LNCAP (cell line): ENCODE data around the gene SOD3.

Experiments used
- TF ChIP-seq, protein P1 (sequence below): fragments of 450-650 bp; IDR thresholded peaks from 2 replicates; pipeline ENCODE4 v1.5.1; 2017; ENCODE audit warnings: mild to moderate bottlenecking

Gene SOD3

DNA sequence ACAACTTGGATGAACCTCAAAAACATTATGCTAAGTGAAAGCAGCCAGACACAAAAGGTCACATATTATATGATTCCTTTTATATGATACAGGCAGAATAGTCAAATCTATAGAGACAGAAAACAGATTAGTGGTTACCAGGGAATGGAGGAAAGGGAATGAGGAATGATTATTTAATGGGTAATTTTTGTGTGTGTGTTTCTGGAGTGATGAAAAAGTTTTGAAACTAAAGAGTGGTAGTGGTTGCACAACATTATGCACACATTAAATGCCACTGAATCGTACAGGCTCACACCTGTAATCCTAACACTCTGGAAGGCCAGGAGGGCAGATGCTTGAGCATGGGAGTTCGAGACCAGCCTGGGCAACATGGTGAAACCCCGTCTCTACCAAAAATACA is 19.6 kb upstream of the SOD3 start:
- TF ChIP-seq, protein P1, sequence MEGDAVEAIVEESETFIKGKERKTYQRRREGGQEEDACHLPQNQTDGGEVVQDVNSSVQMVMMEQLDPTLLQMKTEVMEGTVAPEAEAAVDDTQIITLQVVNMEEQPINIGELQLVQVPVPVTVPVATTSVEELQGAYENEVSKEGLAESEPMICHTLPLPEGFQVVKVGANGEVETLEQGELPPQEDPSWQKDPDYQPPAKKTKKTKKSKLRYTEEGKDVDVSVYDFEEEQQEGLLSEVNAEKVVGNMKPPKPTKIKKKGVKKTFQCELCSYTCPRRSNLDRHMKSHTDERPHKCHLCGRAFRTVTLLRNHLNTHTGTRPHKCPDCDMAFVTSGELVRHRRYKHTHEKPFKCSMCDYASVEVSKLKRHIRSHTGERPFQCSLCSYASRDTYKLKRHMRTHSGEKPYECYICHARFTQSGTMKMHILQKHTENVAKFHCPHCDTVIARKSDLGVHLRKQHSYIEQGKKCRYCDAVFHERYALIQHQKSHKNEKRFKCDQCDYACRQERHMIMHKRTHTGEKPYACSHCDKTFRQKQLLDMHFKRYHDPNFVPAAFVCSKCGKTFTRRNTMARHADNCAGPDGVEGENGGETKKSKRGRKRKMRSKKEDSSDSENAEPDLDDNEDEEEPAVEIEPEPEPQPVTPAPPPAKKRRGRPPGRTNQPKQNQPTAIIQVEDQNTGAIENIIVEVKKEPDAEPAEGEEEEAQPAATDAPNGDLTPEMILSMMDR, result no peak

DNA sequence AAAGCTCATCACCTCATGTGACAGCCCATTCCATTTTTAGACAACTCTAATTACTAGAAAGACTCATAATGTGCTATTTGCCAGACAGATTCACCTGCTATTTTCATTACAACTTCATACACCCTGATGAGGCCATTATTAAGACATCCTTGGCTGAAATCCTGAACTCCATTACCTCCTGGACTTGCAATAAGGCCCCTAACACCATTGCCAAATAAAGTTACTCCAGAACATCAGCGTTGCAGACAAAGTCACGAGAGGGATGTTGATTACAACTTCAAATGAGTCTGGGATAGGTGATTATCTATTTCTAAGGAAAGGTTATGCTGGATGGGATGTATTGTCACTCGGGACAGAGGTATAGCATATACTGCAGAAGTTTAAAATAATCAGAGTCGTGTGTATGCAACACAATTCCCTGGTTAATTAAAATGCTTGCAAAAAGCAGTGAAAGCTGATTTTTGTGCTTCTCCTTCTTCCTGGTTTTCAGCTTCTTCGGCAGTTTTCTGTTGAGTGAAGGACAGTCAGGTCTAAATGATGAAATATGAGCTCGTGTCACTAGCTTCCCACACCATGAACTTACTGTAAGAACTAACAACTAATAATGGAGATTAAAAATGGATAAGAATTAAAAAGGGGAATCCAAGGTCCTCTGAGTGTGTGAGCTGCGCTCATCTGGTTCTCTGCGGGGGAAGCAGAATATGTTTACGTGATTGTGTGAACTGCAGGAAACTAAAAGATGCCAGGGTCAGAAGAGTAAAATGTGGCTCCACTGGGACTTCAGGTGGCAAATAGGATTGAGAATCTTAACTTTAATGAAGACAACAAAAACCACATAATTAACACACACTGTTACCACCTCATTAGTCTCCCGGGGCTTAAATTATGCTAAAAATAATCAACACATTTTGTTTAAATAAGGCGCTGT is 17.6 kb upstream of the SOD3 start:
- TF ChIP-seq, protein P1, result no peak

GRCh38 chr4:24778464-24779225 is 16.7 kb upstream of the SOD3 start:
- TF ChIP-seq, protein P1, result no peak

DNA sequence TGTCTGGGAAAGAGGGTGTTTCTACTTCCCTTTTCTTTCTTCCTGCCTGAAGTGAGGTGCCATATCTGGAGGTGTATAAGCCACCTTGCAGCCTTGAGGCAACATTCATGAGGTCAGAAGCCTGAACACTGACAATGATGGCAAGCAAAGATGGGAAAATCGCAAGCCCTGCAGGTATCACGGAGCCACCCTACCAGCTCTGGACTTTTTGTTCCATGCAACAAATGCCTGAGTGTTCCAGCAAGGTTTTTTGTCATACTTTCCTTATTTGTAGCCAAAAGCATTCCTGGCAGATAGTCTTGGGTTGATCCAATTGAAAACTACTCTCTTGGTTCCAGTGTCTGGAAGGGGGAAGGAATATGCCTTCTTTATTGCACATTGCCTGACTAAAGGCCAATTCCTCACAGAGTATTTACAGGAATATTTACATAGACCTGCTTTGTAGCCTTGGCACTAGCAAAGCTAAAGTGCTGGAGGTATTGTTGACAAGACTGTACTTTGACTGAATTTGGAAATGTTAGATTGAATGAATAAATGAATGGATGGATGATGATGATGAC is 14.4 kb upstream of the SOD3 start:
- TF ChIP-seq, protein P1, result no peak

DNA sequence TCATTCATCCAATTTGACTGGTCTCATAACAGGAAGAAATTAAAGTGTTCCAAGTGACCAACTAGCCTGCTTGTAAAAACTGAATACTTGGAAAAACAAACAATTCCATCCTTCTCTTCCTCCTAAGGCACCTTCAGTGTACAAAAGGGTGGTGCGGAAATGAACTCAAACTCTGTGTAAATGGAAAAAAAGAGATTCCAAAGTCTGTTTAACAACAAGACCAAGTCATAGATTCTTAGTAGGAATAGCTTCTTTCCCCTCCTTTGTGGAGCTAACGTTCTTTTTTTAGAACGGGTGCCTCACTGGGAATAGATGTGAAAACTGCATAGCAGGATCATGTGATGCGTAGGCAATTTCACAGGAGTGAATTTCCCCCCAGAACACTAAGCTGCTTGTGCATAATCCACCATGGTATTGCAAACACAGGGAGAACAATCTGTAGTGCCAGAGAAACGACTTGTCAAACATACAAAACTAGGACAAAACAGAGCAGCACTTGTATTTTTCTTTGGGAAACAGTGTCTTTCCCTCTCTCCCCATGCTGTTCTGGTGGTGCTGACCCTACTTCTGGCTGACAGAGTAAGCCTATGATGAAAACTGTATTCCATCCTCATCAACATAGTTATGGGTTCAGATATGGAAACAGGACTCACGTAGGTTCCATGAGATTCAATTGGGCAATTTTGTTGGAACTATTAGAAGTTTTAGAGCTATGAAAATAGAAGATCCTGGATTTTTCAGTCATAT is 13.2 kb upstream of the SOD3 start:
- TF ChIP-seq, protein P1, result no peak

- TF ChIP-seq, protein P1, result no peak
These were observed 11.9 kb upstream of the SOD3 start for GRCh38 chr4:24783506-24783905.

- TF ChIP-seq, protein P1, result no peak
These were observed 4.3 kb upstream of the SOD3 start for GRCh38 chr4:24791043-24791442.
